GM12864 (cell line): Measurements from ENCODE around the gene BICC1.
"Not testable (repeated sequence)": the region's sequence is repeated elsewhere in the genome, so short reads cannot be mapped to it uniquely, and the experiment has no call there.

Source experiments
- DNase-seq: peaks from one replicate; pipeline ENCODE4 v3.0.0-alpha.2; 2011; ENCODE audit warnings: low read depth
- H3K4me3 ChIP-seq: 2 replicates; pipeline ENCODE4 v1.5.1; 2011; ENCODE audit warnings: mild to moderate bottlenecking, low read depth, low read length, control low read depth
- CTCF ChIP-seq: IDR thresholded peaks from 2 replicates; pipeline ENCODE4 v1.5.1; 2011; ENCODE audit warnings: low read depth, mild to moderate bottlenecking, moderate library complexity, low read length, control low read depth, inconsistent platforms; ENCODE audit errors: missing control alignments

The BICC1 gene

GRCh38 chr10:58588673-58589265 is 76.1 kb downstream of the BICC1 start:
- DNase-seq: no peak
- H3K4me3 ChIP-seq: no peak overlapping the region
- TF ChIP-seq CTCF: no peak

GRCh38 chr10:58590152-58590840 is 77.6 kb downstream of the BICC1 start:
- DNase-seq: no peak
- H3K4me3 ChIP-seq: no peak overlapping the region
- no peak for TF ChIP-seq CTCF

DNA sequence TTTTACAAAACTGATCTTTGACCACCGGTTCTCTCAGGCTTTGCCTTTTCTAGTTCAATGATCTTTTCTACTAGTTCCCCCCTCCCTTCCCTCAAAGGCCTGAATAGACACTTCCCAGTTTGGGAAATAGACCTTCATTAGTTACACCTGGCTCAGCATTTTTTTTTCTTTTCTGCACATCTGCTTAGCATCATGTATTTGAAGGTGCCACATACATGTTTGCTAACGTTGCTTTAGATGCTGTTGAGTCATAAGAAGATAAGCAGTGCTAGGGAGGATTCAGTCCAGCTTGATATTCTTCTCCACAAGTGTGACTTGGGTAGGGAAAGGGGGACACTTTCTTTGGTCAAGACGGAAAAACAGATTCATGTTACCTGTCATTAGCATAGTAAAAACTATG is 78.3 kb downstream of the BICC1 start:
- TF ChIP-seq CTCF: no peak
- no peak for DNase-seq
- no peak overlapping the region for H3K4me3 ChIP-seq

- no peak for DNase-seq
- no peak for TF ChIP-seq CTCF
Observed at GRCh38 chr10:58593008-58593407, 80.3 kb downstream of the BICC1 start.

GRCh38 chr10:58597211-58597610 is 84.5 kb downstream of the BICC1 start:
- not testable (repeated sequence) for DNase-seq, H3K4me3 ChIP-seq

More at GRCh38 chr10:58593008-58593407, 80.3 kb downstream of the BICC1 start:
- H3K4me3 ChIP-seq: no peak overlapping the region

- H3K4me3 ChIP-seq: no peak overlapping the region
- TF ChIP-seq CTCF: no peak
- no peak for DNase-seq
Observed at GRCh38 chr10:58599927-58600553, 87.4 kb downstream of the BICC1 start.

GRCh38 chr10:58608351-58608750 is 95.7 kb downstream of the BICC1 start:
- no peak overlapping the region for H3K4me3 ChIP-seq
- no peak for TF ChIP-seq CTCF
- DNase-seq: no peak
